GM19238 (cell line): Measurements from ENCODE around the gene OR10J4.
"Not testable (repeated sequence)": the region's sequence is repeated elsewhere in the genome, so short reads cannot be mapped to it uniquely, and the experiment has no call there.

Experiments
- DNase-seq: peaks from one replicate; pipeline ENCODE4 v3.0.0; 2011; ENCODE audit warnings: low spot score; ENCODE audit not compliant: insufficient read length

The OR10J4 gene

GRCh38 chr1:159431904-159432303 lies at the start of gene OR10J4:
OR10J4 (plus strand) TSS chr1:159432204.
- DNase-seq = no peak

DNA sequence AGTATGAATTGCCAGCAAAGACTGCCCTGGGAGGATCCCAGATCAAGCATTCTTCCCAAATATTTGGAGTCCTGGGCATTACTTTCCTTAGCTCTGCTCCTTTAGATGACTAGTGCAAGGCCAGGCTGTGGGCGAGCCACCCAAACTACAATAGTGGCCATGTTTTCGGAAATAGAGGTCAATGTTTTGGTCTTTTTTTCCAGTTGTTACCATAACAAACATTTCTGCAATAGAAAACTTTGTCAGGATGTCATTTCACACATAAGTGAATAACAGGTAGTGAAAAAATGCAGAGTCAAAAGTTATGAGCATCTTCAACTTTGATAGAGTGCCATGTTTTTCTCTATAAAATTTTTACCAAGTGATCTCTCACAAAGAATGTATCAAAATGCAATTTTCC lies 25.2 kb upstream of the OR10J4 start:
- DNase-seq = no peak

DNA sequence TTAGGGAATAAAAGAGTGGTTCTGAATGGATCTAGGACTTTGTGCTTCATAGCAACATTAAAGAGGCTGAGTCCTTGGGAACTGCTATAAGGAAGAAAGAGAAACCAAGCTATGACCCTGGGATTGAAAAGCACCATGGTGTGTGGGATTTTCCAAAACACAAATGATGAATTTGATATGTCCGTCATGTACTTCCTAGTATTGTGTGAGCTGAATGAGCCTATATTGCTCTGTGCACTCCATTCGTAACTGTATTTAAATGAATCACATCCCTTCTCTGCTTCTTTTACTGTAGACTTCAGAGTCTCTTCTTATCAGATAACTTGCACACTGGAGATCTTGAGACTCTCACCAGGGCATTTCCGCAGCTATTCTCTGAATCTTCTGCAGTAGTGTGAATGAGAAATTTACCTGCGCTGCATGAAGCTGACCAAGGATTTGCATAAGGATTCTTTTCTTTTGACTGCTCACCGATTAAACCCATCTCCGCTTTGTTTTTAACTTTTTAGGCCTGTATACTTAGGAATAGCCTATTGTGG lies 23.1 kb upstream of the OR10J4 start:
- DNase-seq = no peak

- no peak for DNase-seq
Measured at GRCh38 chr1:159421821-159422220, 10.2 kb upstream of the OR10J4 start.

DNA sequence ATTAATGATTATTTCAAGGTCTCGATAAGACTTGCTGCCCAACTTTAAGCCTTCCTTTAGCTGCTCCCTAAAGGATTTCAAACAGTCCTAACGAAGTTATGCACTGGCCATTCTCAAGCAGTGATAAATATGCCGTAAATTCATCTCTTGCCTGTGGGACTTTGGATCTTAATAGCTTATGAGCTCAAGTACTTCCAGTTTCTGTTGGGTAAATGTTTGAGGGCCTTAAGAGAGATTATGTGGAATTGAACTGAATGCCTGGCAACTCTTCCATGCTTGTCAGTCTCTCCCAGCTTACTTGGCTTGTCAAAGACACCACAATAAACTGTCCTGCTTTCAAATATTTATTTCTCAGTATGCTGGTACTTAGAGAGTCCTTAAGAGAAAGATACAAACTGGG lies 3.5 kb upstream of the OR10J4 start:
- no peak for DNase-seq

DNA sequence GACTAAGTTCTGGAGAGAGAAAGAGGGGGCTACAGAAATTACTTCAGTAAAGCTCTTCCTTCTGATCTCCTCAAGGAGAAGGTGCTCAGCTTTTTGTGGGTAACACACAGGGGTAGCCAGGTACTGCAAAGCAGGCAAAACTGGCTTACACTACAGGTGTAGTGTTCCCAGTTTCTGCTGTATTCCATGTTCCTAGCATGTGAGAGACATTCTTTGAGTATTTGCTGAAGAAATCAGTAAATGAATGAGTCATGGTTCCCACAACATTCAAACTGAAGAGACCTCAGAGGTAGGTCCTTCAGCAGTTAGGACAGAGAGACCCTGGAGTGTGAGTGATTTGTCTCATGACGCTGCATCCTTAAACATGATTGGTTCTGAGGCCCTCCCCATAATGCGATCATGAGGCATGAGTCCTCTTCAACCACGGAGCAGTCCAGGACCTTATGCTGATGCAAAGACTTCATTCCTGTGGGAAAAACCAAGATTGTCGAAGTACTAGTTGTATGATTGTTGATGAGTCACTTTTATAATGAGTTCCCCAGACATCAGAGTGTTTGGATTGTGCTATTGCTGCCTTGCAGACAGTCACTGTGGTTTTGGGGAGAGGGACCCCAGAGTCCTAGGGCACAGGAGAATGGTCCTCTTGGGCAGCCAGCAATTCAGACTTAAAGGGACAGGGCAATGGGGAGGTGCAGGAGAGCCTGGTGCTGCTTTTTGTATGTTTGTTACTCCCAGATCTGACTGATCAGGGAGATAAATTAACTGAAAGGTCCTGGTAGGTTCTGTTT lies 2.7 kb upstream of the OR10J4 start:
- no peak for DNase-seq

DNA sequence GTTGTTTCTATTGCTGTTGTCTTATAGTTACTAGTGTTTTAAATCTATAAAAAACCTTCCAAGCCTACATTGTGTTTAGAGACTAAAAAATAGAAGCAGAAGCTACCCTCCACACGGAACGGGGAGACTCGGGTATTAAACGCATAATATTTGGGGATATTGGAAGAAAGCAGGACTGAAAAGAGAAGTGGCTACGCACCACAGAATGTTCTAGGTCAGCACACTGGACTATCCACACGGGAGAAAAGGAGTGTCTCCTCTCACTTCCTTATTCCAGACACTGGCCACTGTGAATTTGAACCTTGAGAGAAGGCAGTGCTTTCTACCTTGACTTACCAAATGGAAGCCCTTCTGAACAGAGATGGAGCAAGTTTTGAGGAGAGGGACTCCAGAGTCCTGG lies 1.0 kb upstream of the OR10J4 start:
- DNase-seq = no peak

DNA sequence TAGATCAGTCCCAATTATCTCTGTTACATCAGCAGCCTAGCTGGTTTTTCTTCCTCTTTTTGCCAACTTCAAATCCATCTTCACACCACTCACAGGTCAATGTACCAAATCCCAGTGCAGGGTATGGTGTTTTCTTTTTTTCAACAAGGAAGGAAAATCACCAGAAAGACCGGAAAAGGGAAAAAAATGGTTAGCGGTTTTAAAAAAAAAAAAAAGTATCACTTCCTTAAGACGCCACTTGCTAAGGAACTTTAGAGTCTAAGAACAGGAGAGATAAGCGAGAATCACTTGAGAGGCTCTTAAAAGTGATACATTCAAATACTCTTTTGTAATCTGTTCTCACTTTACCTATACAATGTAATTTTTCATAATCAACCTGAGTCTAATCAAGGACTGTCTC lies 4.5 kb downstream of the OR10J4 start:
- DNase-seq = no peak

DNA sequence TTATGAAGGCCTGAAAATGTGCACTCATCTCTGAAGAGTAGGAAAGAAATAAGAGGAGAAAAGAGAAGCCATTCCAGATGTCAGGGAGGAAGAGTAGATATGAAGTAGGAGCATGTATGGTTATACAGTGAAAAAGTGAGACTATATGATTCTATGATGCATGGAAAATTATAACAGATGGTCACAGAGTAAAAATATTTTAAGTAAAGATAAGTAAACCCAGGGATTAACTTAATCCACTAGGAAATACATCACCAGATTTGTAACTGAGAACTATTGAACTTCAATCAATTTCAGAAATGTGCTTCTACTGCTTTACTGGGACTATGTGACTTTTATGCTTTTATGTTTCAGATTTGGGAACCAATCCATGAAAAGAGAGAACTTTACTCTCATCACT lies 7.4 kb downstream of the OR10J4 start, which contains the start of gene OR10J1:
Gene OR10J1, plus strand, starts transcription at position 301 of the 400 bp plus-strand sequence. Its CDS starts 70 bp downstream, at position 371.
- DNase-seq = no peak

DNA sequence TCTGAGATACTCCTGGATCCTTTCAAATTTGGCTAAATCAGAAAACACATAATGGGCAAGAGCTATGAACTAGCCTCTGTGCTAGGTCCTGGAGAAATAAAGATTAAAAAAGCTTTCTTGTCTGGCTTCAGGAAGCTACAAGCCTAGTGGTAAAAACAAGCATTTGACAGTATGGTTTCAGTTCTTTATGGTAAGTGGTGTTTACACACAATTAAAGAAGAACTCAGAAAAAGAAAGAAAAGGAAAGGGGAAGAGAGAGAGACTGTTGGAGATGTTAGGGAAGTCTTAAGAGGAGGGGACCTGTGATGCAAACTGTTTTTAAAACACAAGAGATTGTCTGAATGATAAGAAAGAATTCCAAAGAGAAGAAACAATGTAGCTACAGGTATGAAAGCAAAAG lies 9.4 kb downstream of the OR10J4 start:
- DNase-seq = no peak

DNA sequence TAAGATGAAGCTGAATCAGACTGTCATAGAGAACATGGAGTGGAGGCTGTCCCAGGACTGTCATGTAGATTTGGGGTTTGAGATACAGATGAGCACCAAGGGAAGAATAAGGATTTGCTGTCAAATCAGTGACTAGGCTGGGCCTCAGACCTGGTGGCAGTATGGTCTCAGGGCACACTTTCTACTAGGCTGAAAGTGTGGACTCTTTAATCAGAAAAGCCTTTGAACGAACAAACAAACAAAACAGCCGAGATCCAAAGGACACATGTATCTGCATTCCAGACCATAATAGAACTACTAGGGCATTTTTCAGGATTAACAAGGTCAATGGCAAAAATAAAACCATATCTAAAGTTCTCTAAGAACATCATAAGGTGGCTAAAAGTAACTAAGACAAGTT lies 10.4 kb downstream of the OR10J4 start:
- no peak for DNase-seq

GRCh38 chr1:159443066-159443750 lies 11.2 kb downstream of the OR10J4 start:
- DNase-seq = no peak

GRCh38 chr1:159444511-159444910 lies 12.5 kb downstream of the OR10J4 start:
- no peak for DNase-seq

- DNase-seq = no peak
Measured at GRCh38 chr1:159448181-159448580, 16.2 kb downstream of the OR10J4 start.

- not testable (repeated sequence) for DNase-seq
Measured at GRCh38 chr1:159449605-159450004, 17.6 kb downstream of the OR10J4 start.

DNA sequence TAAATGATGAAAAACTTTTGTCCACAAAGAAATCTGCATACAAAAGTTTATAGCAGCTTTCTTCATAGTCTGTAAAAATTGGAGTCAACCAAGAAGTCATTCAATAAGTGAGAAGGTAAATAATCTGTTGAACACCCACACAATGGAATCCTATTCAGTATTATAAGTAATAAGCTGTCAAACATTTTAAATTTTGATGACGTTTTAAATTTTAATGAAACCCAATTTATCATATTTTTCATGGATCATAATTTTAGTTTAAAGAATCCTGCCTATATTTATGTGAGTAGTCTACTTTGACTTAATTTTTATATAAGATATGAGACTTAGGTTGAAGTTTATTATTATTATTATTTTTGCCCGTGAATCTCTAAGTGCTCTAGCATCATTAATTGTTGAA lies 27.5 kb downstream of the OR10J4 start:
- DNase-seq = no peak

DNA sequence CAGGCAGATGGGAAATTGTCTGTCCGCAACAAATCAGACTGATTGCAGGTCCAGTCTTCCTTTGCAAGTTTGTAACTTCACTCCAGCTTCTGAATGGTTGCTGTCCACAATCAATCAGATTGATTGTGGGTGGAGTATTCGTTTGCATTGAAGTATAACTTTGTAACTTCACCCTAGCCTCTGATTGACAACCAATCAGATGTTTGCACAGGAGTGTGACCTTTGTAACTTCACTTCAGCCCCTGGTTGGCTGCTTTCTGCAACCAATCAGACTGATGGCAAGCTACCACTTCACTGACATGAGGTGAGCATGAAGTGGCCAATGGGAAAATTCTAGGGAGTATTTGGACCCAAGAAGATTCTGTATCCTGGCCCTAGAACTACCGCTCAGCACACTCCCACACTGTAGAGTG lies 33.2 kb downstream of the OR10J4 start:
- no peak for DNase-seq

GRCh38 chr1:159468321-159468720 lies 36.3 kb downstream of the OR10J4 start:
- DNase-seq = no peak

GRCh38 chr1:159469921-159470533 lies 38.0 kb downstream of the OR10J4 start:
- DNase-seq = no peak

- no peak for DNase-seq
Measured at GRCh38 chr1:159473335-159473734, 41.3 kb downstream of the OR10J4 start.

DNA sequence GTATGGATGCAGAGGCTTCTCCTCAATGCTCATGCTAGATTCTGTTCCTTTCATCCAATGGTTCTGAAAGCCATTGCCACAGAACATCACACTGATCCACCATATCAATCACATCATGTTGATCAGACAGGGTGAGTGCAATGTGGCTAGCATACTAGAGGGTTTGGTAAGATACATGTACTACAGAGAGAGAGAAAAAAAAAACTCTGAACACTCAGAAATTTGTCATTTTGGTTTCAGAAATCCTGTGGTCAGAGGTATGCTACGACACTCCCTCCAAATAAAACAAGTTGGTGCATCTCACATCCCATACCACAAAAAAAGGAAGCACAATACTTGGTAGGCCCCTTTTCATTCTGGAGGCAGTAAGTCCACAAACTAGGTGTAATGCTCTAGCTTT lies 42.9 kb downstream of the OR10J4 start:
- DNase-seq = no peak
